PFSK-1 (cell line): ENCODE measurements around the gene PRKCE.

ENCODE experiments used
- FOXP2 ChIP-seq: optimal IDR thresholded peaks from 2 replicates; pipeline ENCODE3; 2011; ENCODE audit warnings: borderline replicate concordance, control low read depth, inconsistent platforms; ENCODE audit not compliant: insufficient read depth; ENCODE audit errors: extremely low read length, extremely low read depth
- POLR2AphosphoS5 ChIP-seq: IDR thresholded peaks from 2 replicates; pipeline ENCODE4 v1.6.1; 2012; ENCODE audit warnings: low read depth, mild to moderate bottlenecking, control low read depth, low read length, moderate library complexity
- SIN3A ChIP-seq: IDR thresholded peaks from 2 replicates; pipeline ENCODE4 v1.6.1; 2012; ENCODE audit warnings: mild to moderate bottlenecking, low read length, moderate library complexity, borderline replicate concordance; ENCODE audit not compliant: insufficient read depth
- TAF1 ChIP-seq: IDR thresholded peaks from 2 replicates; pipeline ENCODE4 v1.6.1; 2012; ENCODE audit warnings: low read length, control low read depth, borderline replicate concordance; ENCODE audit not compliant: insufficient read depth
- TF ChIP-seq, protein P1 (sequence below), 2 experiments: IDR thresholded peaks; 2 replicates each; pipeline versions ENCODE4 v1.6.1 to v1.8.0; 2011 to 2012; ENCODE audit warnings: low read depth in 2 of 2, low read length in 2 of 2, control low read depth in 1 of 2, inconsistent platforms in 1 of 2, mild to moderate bottlenecking in 1 of 2, moderate library complexity in 1 of 2; ENCODE audit not compliant: insufficient read depth in 1 of 2

DNA sequence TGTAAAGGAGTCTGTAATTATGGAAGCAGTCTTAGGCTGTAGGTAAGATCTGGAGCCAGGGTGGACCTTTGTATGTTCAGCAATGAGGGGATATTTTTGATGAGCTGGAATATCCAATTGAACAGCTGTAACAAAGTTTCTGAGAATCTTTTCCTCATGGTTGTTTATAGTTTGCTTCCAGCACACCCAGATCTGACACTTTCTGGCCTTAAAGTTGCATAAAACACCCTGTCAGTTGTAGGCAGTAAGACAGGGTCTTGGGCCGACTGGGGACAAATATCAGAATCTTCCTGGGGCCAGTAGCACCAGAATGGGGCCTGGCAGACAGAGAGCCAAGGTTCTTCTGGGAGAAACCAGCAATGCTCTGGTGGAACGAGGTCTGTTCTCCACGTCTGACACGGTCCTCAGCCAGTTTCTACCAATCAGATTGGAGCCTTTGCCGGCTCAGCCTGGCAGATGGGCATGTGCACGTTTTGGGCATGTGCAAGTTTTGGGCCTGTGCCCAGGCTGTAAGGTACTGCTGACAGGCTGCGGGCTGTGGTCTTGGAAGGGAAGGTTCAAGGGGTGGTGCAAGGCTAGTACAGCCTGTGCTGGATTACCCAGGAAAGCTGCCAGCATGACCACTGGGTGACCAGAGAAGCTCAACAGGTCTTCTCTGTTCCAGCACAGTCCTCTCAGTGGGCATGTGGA lies 89.8 kb downstream of the PRKCE start:
- TF ChIP-seq SIN3A (no peak), TAF1 (no peak), POLR2AphosphoS5 (no peak), FOXP2 (no peak)
- TF ChIP-seq, protein P1, sequence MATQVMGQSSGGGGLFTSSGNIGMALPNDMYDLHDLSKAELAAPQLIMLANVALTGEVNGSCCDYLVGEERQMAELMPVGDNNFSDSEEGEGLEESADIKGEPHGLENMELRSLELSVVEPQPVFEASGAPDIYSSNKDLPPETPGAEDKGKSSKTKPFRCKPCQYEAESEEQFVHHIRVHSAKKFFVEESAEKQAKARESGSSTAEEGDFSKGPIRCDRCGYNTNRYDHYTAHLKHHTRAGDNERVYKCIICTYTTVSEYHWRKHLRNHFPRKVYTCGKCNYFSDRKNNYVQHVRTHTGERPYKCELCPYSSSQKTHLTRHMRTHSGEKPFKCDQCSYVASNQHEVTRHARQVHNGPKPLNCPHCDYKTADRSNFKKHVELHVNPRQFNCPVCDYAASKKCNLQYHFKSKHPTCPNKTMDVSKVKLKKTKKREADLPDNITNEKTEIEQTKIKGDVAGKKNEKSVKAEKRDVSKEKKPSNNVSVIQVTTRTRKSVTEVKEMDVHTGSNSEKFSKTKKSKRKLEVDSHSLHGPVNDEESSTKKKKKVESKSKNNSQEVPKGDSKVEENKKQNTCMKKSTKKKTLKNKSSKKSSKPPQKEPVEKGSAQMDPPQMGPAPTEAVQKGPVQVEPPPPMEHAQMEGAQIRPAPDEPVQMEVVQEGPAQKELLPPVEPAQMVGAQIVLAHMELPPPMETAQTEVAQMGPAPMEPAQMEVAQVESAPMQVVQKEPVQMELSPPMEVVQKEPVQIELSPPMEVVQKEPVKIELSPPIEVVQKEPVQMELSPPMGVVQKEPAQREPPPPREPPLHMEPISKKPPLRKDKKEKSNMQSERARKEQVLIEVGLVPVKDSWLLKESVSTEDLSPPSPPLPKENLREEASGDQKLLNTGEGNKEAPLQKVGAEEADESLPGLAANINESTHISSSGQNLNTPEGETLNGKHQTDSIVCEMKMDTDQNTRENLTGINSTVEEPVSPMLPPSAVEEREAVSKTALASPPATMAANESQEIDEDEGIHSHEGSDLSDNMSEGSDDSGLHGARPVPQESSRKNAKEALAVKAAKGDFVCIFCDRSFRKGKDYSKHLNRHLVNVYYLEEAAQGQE (IDR thresholded peaks at IDR 0.05; ENCODE audit: insufficient read depth in 1 of 2, low read depth in 2 of 2, low read length in 2 of 2) = no peak
